ENCODE measurements around the gene NFKBIE. TPM values are rescaled to one million over a fixed set of nuclear protein-coding genes. Genes with fewer than 3 reads are reported as not detected.

NFKBIE gene
- total and polyA plus RNA-seq, 9 of the 15 experiments (the other 6 are each of a cell fraction or from before 2014, with no cell fraction given): 2.1 to 16.4 (median 11.7) TPM

- peak; percentile 75 for TF ChIP-seq SUPT5H (IDR thresholded peaks at IDR 0.05)
- TF ChIP-seq VEZF1 (CRISPR knock-in tag; IDR thresholded peaks at IDR 0.05): peak; percentile 82
- TF ChIP-seq HDAC1 (IDR thresholded peaks at IDR 0.05): peak in 1 of 2 experiments; percentile 61; a peak in 2 of 4 replicates
- peak; percentile 25; the same call in 1 of the 2 replicates for TF ChIP-seq NKRF (IDR thresholded peaks at IDR 0.05; ENCODE audit: borderline replicate concordance)
- TF ChIP-seq ZFP1 (CRISPR knock-in tag; IDR thresholded peaks at IDR 0.05): no peak
- TF ChIP-seq TEAD4 (IDR thresholded peaks at IDR 0.05; ENCODE audit: low read length): no peak
- TF ChIP-seq TEAD4 (CRISPR knock-in tag; IDR thresholded peaks at IDR 0.05; ENCODE audit: borderline replicate concordance): no peak
- TF ChIP-seq ZFX (CRISPR knock-in tag; IDR thresholded peaks at IDR 0.05): peak; percentile 95
- no peak for TF ChIP-seq ZZZ3 (IDR thresholded peaks at IDR 0.05)
- TF ChIP-seq RAD21 (CRISPR knock-in tag; conservative IDR thresholded peaks at IDR 0.05 in 1 of 2, IDR thresholded peaks at IDR 0.05 in 1 of 2): no peak
- TF ChIP-seq ZNF57 (CRISPR knock-in tag; IDR thresholded peaks at IDR 0.05): no peak
- no peak for TF ChIP-seq NFE2L1 (tag; IDR thresholded peaks at IDR 0.05; ENCODE audit: borderline replicate concordance, low read depth)
- no peak for TF ChIP-seq ZNF830 (CRISPR knock-in tag; IDR thresholded peaks at IDR 0.05)
- no peak for TF ChIP-seq ZNF444 (CRISPR knock-in tag; IDR thresholded peaks at IDR 0.05)
- no peak for TF ChIP-seq MTA1 (IDR thresholded peaks at IDR 0.05; ENCODE audit: borderline replicate concordance)
- peak; percentile 66 for TF ChIP-seq SMARCE1 (IDR thresholded peaks at IDR 0.05)
- peak; percentile 73; the same call in 1 of the 2 replicates for TF ChIP-seq NBN (IDR thresholded peaks at IDR 0.05; ENCODE audit: low read depth)
- no peak; the same call in 1 of the 2 replicates for TF ChIP-seq HCFC1 (IDR thresholded peaks at IDR 0.05; ENCODE audit: low read depth, low read length)
- no peak for TF ChIP-seq HMG20B (CRISPR knock-in tag; IDR thresholded peaks at IDR 0.05)
- peak; percentile 61 for TF ChIP-seq TBP (optimal IDR thresholded peaks at IDR 0.05; ENCODE audit: low read depth, low read length)
- TF ChIP-seq FOXP1 (CRISPR knock-in tag; IDR thresholded peaks at IDR 0.05): no peak; the same call in 1 of the 2 replicates
- TF ChIP-seq ZBTB26 (CRISPR knock-in tag; IDR thresholded peaks at IDR 0.05): 0 out of 2 replicates have a peak, but pooled peaks have one; percentile 61
- peak; percentile 33; the same call in 1 of the 2 replicates for TF ChIP-seq ARID1B (IDR thresholded peaks at IDR 0.05)
- no peak for TF ChIP-seq ZNF655 (CRISPR knock-in tag; IDR thresholded peaks at IDR 0.05)
These were observed 46.1 kb downstream of the NFKBIE start (continued) for GRCh38 chr6:44219053-44219814.
